HCT116 (cell line): ENCODE results near the gene CA5B. TPM values are rescaled to one million over a fixed set of nuclear protein-coding genes. Genes with fewer than 3 reads are reported as not detected.

Source experiments
- ATAC-seq: fragments of 200-7000 bp; cut with Tn5 transposase; 2 replicates; pipeline ENCODE4 v1.9.1; 2020; ENCODE audit warnings: mild to moderate bottlenecking, moderate library complexity
- BruUV-seq: library from RNA; stranded (reverse); fragments of 400-500 nt; replicated peaks from 2 replicates; lab custom pipeline; 2021; lab: Mats Ljungman, UMichigan
- CTCF ChIA-PET: fragments of 300-600 bp; sonication (Branson Sonifier 250); formaldehyde crosslinking; loops from one replicate; lab custom pipeline; 2021; ENCODE audit warnings: antibody characterized with exemption; lab: Charles Lee
- POLR2A ChIA-PET: fragments of 300-600, 350-600 bp; sonication (Branson Sonifier 250); formaldehyde crosslinking; loops from one replicate; lab custom pipeline; 2021; ENCODE audit warnings: antibody characterized with exemption; lab: Charles Lee
- RAD21 ChIA-PET, 2 experiments: fragments of 300-600 bp; sonication (Branson Sonifier 250); formaldehyde crosslinking; loops; one replicate each; lab custom pipeline; 2023; ENCODE audit warnings: low total read pairs in 2 of 2; ENCODE audit not compliant: uncharacterized antibody in 2 of 2, unreplicated experiment in 2 of 2, low non-redundant PET in 1 of 2; lab: Charles Lee
- DNase-seq: peaks from one replicate; pipeline ENCODE4 v3.0.0-alpha.2; 2010; ENCODE audit warnings: low read depth, low spot score
- H2AFZ ChIP-seq: fragments of 200-600 bp; shearing (Covaris generic), sonication (generic); 2 replicates; pipeline ENCODE4 v1.6.1; 2017; ENCODE audit warnings: low read depth, mixed run types, mixed read lengths, antibody characterized with exemption, low read length; ENCODE audit not compliant: poor library complexity, severe bottlenecking
- H3K27ac ChIP-seq: 2 replicates; pipeline ENCODE4 v1.5.1; 2012; ENCODE audit warnings: low read depth, low read length
- H3K27me3 ChIP-seq: fragments of 200-600 bp; sonication (generic); 2 replicates; pipeline ENCODE4 v1.6.1; 2016; ENCODE audit warnings: mixed run types, low read length, mixed read lengths; ENCODE audit not compliant: insufficient read depth
- H3K36me3 ChIP-seq, 2 experiments: fragments of 200-500 bp in 1 of 2; fragments of 200-600 bp in 1 of 2; sonication (Bioruptor generic) in 1 of 2; sonication (generic) in 1 of 2; 2 replicates each; pipeline versions ENCODE4 v1.5.1 to v1.6.1; 2014 to 2016; ENCODE audit warnings: low read length in 2 of 2, inconsistent platforms in 1 of 2, mixed read lengths in 1 of 2, mixed run types in 1 of 2; ENCODE audit not compliant: insufficient read depth in 2 of 2, control insufficient read depth in 1 of 2
- H3K4me1 ChIP-seq, 2 experiments: fragments of 200-600 bp in 1 of 2; sonication (generic) in 1 of 2; 2 replicates each; pipeline versions ENCODE4 v1.5.1 to v1.6.1; 2012 to 2017; ENCODE audit warnings: low read length in 2 of 2, inconsistent platforms in 1 of 2, mild to moderate bottlenecking in 1 of 2, mixed read lengths in 1 of 2, mixed run types in 1 of 2, moderate library complexity in 1 of 2; ENCODE audit not compliant: insufficient read depth in 2 of 2, control insufficient read depth in 1 of 2
- H3K4me2 ChIP-seq: fragments of 200-600 bp; sonication (generic); 2 replicates; pipeline ENCODE4 v1.6.1; 2017; ENCODE audit warnings: mixed run types, low read length, mixed read lengths
- H3K4me3 ChIP-seq, 2 experiments: fragments of 200-600 bp in 1 of 2; sonication (generic) in 1 of 2; replicated peaks in 1 of 2; 2 replicates each; pipeline ENCODE4 v1.5.1; 2011 to 2016; ENCODE audit warnings: low read length in 2 of 2, control low read depth in 1 of 2, low read depth in 1 of 2, mild to moderate bottlenecking in 1 of 2, mixed read lengths in 1 of 2, mixed run types in 1 of 2
- H3K79me2 ChIP-seq: fragments of 200-600 bp; sonication (generic); 2 replicates; pipeline ENCODE4 v1.6.1; 2017; ENCODE audit warnings: mild to moderate bottlenecking, mixed run types, low read length, moderate library complexity, mixed read lengths; ENCODE audit not compliant: insufficient read depth
- H3K9ac ChIP-seq: fragments of 200-600 bp; sonication (generic); 2 replicates; pipeline ENCODE4 v1.6.1; 2016; ENCODE audit warnings: low read length, mixed read lengths
- H3K9me2 ChIP-seq: fragments of 200-600 bp; sonication (generic), shearing (Covaris generic); 2 replicates; pipeline ENCODE4 v1.6.1; 2017; ENCODE audit warnings: mixed run types, mild to moderate bottlenecking, moderate library complexity; ENCODE audit not compliant: insufficient read depth
- H3K9me3 ChIP-seq, 2 experiments: fragments of 200-500 bp in 1 of 2; fragments of 200-600 bp in 1 of 2; sonication (Bioruptor generic) in 1 of 2; sonication (generic) in 1 of 2; 2 replicates each; pipeline ENCODE4 v1.6.1; 2014 to 2017; ENCODE audit warnings: low read length in 2 of 2, mixed read lengths in 2 of 2, inconsistent platforms in 1 of 2, low read depth in 1 of 2, mild to moderate bottlenecking in 1 of 2, mixed run types in 1 of 2, moderate library complexity in 1 of 2; ENCODE audit not compliant: control insufficient read depth in 1 of 2, insufficient read depth in 1 of 2
- H4K20me1 ChIP-seq: fragments of 200-600 bp; sonication (generic), shearing (Covaris generic); 2 replicates; pipeline ENCODE4 v1.6.1; 2017; ENCODE audit warnings: mixed run types, mild to moderate bottlenecking, moderate library complexity; ENCODE audit not compliant: insufficient read depth
- CBX3 ChIP-seq: IDR thresholded peaks from 2 replicates; pipeline ENCODE4 v1.6.1; 2012; ENCODE audit warnings: low read depth
- ELF1 ChIP-seq: IDR thresholded peaks from 2 replicates; pipeline ENCODE4 v1.6.1; 2012; ENCODE audit warnings: low read depth, borderline replicate concordance
- EZH2 ChIP-seq: fragments of 200-600 bp; sonication (generic); IDR thresholded peaks from 2 replicates; pipeline ENCODE4 v1.6.1; 2017; ENCODE audit warnings: antibody characterized with exemption, mixed run types
- EZH2phosphoT487 ChIP-seq: fragments of 200-600 bp; IDR thresholded peaks from 2 replicates; pipeline ENCODE4 v1.6.1; 2018; ENCODE audit warnings: antibody characterized with exemption, borderline replicate concordance
- FOSL1 ChIP-seq: IDR thresholded peaks from 2 replicates; pipeline ENCODE4 v1.6.1; 2012; ENCODE audit warnings: low read depth
- JUND ChIP-seq: IDR thresholded peaks from 2 replicates; pipeline ENCODE4 v1.6.1; 2012
- POLR2A ChIP-seq: IDR thresholded peaks from 2 replicates; pipeline ENCODE4 v1.7.0; 2011; ENCODE audit warnings: borderline replicate concordance; ENCODE audit not compliant: insufficient read depth, insufficient read length; ENCODE audit errors: extremely low read depth
- POLR2AphosphoS5 ChIP-seq: IDR thresholded peaks from 2 replicates; pipeline ENCODE4 v1.6.1; 2011; ENCODE audit warnings: mild to moderate bottlenecking, low read depth, low read length, moderate library complexity
- SP1 ChIP-seq: IDR thresholded peaks from 2 replicates; pipeline ENCODE4 v1.6.1; 2012; ENCODE audit warnings: low read depth
- SRF ChIP-seq: IDR thresholded peaks from 2 replicates; pipeline ENCODE4 v1.6.1; 2012; ENCODE audit warnings: low read depth
- YY1 ChIP-seq: IDR thresholded peaks from 2 replicates; pipeline ENCODE4 v1.6.1; 2011; ENCODE audit warnings: low read length, low read depth, moderate library complexity, mild to moderate bottlenecking; ENCODE audit not compliant: insufficient replicate concordance; ENCODE audit errors: extremely low read depth
- ZNF274 ChIP-seq: fragments of 200-500 bp; sonication (Bioruptor generic); IDR thresholded peaks from 2 replicates; pipeline ENCODE4 v1.6.1; 2014; ENCODE audit warnings: mild to moderate bottlenecking, low read depth, low read length, inconsistent platforms
- intact Hi-C: fragments of 100-400 bp; cut with micrococcal nuclease; formaldehyde crosslinking; loops from 2 replicates; pipeline ENCODE4 v1.10.0; 2022
- total RNA-seq: library from RNA; stranded (reverse); gene quantifications from one replicate; pipeline ENCODE4 v1.2.1, GENCODE V29; 2021; ENCODE audit not compliant: unreplicated experiment
- TF ChIP-seq, protein P1 (sequence below): IDR thresholded peaks from 2 replicates; pipeline ENCODE4 v1.6.1; 2012
- TF ChIP-seq, protein P2 (sequence below): IDR thresholded peaks from 2 replicates; pipeline ENCODE4 v1.6.1; 2012; ENCODE audit warnings: low read depth
- TF ChIP-seq, protein P3 (sequence below): IDR thresholded peaks from 2 replicates; pipeline ENCODE4 v1.6.1; 2012
- TF ChIP-seq, protein P4 (sequence below), 3 experiments: fragments of 200-600 bp in 1 of 3; sonication (generic) in 1 of 3; IDR thresholded peaks in 2 of 3; conservative IDR thresholded peaks in 1 of 3; 2 replicates each; pipeline ENCODE4 v1.5.1; 2012 to 2017; ENCODE audit warnings: low read depth in 2 of 3, low read length in 2 of 3, antibody characterized with exemption in 1 of 3, borderline replicate concordance in 1 of 3, control low read depth in 1 of 3, mild to moderate bottlenecking in 1 of 3, mixed read lengths in 1 of 3, mixed run types in 1 of 3, moderate library complexity in 1 of 3; ENCODE audit not compliant: insufficient read depth in 1 of 3

CA5B gene
- total RNA-seq, 1 experiment from 2014 or later: 5.5 TPM

DNA sequence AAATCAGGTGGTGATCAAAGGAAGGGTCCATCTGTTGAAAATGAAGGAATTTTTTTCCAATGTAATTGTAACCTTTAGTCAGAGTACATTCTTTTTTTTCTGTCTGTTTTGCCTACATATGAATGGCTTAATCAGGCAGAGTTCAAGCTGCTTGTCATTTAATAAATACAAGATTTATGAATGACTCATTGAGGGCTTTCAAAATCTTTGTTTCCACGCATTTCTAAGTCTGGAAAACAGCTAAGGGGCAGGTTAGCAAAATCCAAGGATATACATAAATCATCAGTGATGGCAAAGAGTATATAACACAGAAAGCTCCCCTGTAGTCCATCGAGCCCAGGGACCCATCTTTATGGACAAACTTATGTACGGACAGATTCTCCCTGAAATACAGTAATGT lies 1.8 kb downstream of the CA5B start:
- Histone ChIP-seq H3K27me3 (no peaks in the 10 kb centered on the region), H3K4me2 (no peak overlapping the region), H3K4me3 (no peak overlapping the region), H3K27ac (no peak overlapping the region), H4K20me1 (no peaks in the 10 kb centered on the region), H3K9ac (no peak overlapping the region), H3K4me1 (peaks cover 4 to 9% of the 10 kb centered on the region in 2 experiments; a peak in 3 of 4 replicates), H3K9me3 (no peaks in the 10 kb centered on the region), H3K9me2 (no peaks in the 10 kb centered on the region), H2AFZ (no peak overlapping the region), H3K79me2 (no peaks in the 10 kb centered on the region), H3K36me3 (no peaks in the 10 kb centered on the region)
- ATAC-seq (no peak), DNase-seq (no peak)
- CTCF ChIA-PET: no interaction called here
- POLR2A ChIA-PET: no interaction called here
- no peak for TF ChIP-seq EZH2
- BruUV-seq: no TSS peak
- RAD21 ChIA-PET: no interaction called here
- intact Hi-C loops: no loop called here

DNA sequence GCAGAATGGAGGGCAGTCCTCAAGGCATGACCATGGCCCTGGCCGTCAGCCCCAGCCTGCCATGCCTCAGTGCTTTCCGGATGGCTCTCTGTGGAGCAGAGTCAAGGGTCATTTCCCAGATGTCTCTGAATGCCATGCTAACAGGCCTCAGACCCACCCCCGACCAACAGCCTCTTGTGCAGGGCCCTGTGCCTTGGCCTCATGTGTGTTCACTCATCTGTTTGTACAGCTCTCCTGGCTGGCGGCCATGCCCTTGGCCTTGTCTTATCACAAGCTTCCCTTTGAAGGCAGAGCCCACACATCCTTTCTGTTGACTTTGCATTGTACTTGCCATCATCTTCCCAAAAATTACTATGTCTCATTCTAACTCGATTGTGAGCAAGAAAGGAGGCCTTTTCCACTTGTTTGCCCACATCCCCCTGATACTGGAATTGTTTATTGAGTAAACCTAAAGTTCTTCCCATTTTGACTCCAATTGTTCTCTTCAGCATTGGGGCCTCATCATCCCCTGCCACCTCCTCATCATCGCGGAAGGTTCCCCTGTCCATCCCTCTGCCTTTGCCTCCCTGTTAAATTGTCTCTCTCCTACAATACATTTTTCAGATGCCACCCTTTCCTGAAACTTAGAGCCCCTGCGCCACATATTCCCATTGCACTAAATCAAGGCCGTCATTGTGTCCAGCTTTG lies 6.3 kb downstream of the CA5B start:
- no peaks in the 10 kb centered on the region for H3K4me1 ChIP-seq
- H3K4me3 ChIP-seq: no peak overlapping the region
- H3K4me2 ChIP-seq: no peak overlapping the region
- H3K9me3 ChIP-seq: no peaks in the 10 kb centered on the region
- H3K79me2 ChIP-seq: no peaks in the 10 kb centered on the region
- no peaks in the 10 kb centered on the region for H3K36me3 ChIP-seq
- no TSS peak for BruUV-seq
- DNase-seq: no peak
- no peak overlapping the region for H3K27ac ChIP-seq
- H4K20me1 ChIP-seq: no peaks in the 10 kb centered on the region
- ChIA-PET POLR2A (no interaction called here), CTCF (no interaction called here), RAD21 (no interaction called here)
- no peaks in the 10 kb centered on the region for H3K9me2 ChIP-seq
- no peaks in the 10 kb centered on the region for H3K27me3 ChIP-seq
- intact Hi-C loops: no loop called here
- no peak overlapping the region for H2AFZ ChIP-seq
- no peak overlapping the region for H3K9ac ChIP-seq
- ATAC-seq: no peak
- TF ChIP-seq CBX3 (no peak), POLR2A (no peak), YY1 (no peak), POLR2AphosphoS5 (no peak), ELF1 (no peak), FOSL1 (no peak), ZNF274 (no peak), SRF (no peak), SP1 (no peak), EZH2phosphoT487 (no peak), JUND (no peak)
- TF ChIP-seq, protein P1, sequence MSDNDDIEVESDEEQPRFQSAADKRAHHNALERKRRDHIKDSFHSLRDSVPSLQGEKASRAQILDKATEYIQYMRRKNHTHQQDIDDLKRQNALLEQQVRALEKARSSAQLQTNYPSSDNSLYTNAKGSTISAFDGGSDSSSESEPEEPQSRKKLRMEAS: no peak
- TF ChIP-seq, protein P2, sequence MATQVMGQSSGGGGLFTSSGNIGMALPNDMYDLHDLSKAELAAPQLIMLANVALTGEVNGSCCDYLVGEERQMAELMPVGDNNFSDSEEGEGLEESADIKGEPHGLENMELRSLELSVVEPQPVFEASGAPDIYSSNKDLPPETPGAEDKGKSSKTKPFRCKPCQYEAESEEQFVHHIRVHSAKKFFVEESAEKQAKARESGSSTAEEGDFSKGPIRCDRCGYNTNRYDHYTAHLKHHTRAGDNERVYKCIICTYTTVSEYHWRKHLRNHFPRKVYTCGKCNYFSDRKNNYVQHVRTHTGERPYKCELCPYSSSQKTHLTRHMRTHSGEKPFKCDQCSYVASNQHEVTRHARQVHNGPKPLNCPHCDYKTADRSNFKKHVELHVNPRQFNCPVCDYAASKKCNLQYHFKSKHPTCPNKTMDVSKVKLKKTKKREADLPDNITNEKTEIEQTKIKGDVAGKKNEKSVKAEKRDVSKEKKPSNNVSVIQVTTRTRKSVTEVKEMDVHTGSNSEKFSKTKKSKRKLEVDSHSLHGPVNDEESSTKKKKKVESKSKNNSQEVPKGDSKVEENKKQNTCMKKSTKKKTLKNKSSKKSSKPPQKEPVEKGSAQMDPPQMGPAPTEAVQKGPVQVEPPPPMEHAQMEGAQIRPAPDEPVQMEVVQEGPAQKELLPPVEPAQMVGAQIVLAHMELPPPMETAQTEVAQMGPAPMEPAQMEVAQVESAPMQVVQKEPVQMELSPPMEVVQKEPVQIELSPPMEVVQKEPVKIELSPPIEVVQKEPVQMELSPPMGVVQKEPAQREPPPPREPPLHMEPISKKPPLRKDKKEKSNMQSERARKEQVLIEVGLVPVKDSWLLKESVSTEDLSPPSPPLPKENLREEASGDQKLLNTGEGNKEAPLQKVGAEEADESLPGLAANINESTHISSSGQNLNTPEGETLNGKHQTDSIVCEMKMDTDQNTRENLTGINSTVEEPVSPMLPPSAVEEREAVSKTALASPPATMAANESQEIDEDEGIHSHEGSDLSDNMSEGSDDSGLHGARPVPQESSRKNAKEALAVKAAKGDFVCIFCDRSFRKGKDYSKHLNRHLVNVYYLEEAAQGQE: no peak
- TF ChIP-seq, protein P3, sequence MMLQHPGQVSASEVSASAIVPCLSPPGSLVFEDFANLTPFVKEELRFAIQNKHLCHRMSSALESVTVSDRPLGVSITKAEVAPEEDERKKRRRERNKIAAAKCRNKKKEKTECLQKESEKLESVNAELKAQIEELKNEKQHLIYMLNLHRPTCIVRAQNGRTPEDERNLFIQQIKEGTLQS: no peak
- TF ChIP-seq, protein P4, sequence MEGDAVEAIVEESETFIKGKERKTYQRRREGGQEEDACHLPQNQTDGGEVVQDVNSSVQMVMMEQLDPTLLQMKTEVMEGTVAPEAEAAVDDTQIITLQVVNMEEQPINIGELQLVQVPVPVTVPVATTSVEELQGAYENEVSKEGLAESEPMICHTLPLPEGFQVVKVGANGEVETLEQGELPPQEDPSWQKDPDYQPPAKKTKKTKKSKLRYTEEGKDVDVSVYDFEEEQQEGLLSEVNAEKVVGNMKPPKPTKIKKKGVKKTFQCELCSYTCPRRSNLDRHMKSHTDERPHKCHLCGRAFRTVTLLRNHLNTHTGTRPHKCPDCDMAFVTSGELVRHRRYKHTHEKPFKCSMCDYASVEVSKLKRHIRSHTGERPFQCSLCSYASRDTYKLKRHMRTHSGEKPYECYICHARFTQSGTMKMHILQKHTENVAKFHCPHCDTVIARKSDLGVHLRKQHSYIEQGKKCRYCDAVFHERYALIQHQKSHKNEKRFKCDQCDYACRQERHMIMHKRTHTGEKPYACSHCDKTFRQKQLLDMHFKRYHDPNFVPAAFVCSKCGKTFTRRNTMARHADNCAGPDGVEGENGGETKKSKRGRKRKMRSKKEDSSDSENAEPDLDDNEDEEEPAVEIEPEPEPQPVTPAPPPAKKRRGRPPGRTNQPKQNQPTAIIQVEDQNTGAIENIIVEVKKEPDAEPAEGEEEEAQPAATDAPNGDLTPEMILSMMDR (IDR thresholded peaks at IDR 0.05 in 2 of 3, conservative IDR thresholded peaks at IDR 0.05 in 1 of 3; ENCODE audit: borderline replicate concordance in 1 of 3, insufficient read depth in 1 of 3, low read depth in 2 of 3, low read length in 2 of 3): no peak
